Glutamatergic neuron (in vitro differentiated cells): ENCODE data around the gene RNU6-1. TPM values are rescaled to one million over a fixed set of nuclear protein-coding genes. Genes with fewer than 3 reads are reported as not detected.

Experiments
- DNase-seq: peaks from one replicate; pipeline ENCODE4 v3.0.0; 2022
- H3K27ac Mint-ChIP-seq: one replicate; pipeline ENCODE4 v1.8.0; 2020; ENCODE audit warnings: mild to moderate bottlenecking, mixed read lengths, inconsistent platforms; ENCODE audit not compliant: unreplicated experiment
- H3K27me3 Mint-ChIP-seq: one replicate; pipeline ENCODE4 v1.8.0; 2020; ENCODE audit warnings: mild to moderate bottlenecking, moderate library complexity, mixed read lengths, inconsistent platforms; ENCODE audit not compliant: unreplicated experiment
- H3K36me3 Mint-ChIP-seq: one replicate; pipeline ENCODE4 v1.8.0; 2020; ENCODE audit warnings: mild to moderate bottlenecking, mixed read lengths, inconsistent platforms; ENCODE audit not compliant: unreplicated experiment
- H3K4me1 Mint-ChIP-seq: one replicate; pipeline ENCODE4 v1.8.0; 2020; ENCODE audit warnings: mild to moderate bottlenecking, low read depth, mixed read lengths, inconsistent platforms; ENCODE audit not compliant: unreplicated experiment
- H3K4me3 Mint-ChIP-seq: one replicate; pipeline ENCODE4 v1.8.0; 2020; ENCODE audit warnings: mild to moderate bottlenecking, mixed read lengths, inconsistent platforms; ENCODE audit not compliant: unreplicated experiment
- H3K9me3 Mint-ChIP-seq: one replicate; pipeline ENCODE4 v1.8.0; 2020; ENCODE audit warnings: mild to moderate bottlenecking, moderate library complexity, mixed read lengths, inconsistent platforms; ENCODE audit not compliant: unreplicated experiment
- CTCF ChIP-seq: fragments of 200-600 bp; sonication (generic); IDR thresholded peaks from one replicate; pipeline ENCODE4 v1.5.0; 2021; ENCODE audit not compliant: partially characterized antibody, unreplicated experiment
- total RNA-seq: library from RNA; stranded (reverse); fragmentation: NEBNext Ultra II Directional; extraction: Animal tissue kit (Norgen Biotek cat#: 25700); gene quantifications from one replicate; pipeline ENCODE4 v1.2.1, GENCODE V29; 2021; ENCODE audit not compliant: unreplicated experiment

The RNU6-1 gene
- total RNA-seq, 1 donor from 2014 or later = not detected

GRCh38 chr15:67879440-67880129 lies 39.7 kb upstream of the RNU6-1 start:
- no peak for TF ChIP-seq CTCF
- peaks cover 2% of the 10 kb centered on the region for H3K27me3 Mint-ChIP-seq
- no peak for DNase-seq
- H3K4me3 Mint-ChIP-seq = no peak overlapping the region
- no peak overlapping the region for H3K27ac Mint-ChIP-seq
- H3K4me1 Mint-ChIP-seq = no peaks in the 10 kb centered on the region
- no peaks in the 10 kb centered on the region for H3K36me3 Mint-ChIP-seq
- peaks cover 7% of the 10 kb centered on the region for H3K9me3 Mint-ChIP-seq

- Mint-ChIP-seq H3K27ac (no peak overlapping the region), H3K36me3 (no peaks in the 10 kb centered on the region), H3K27me3 (peaks cover 2% of the 10 kb centered on the region), H3K9me3 (peaks cover 7% of the 10 kb centered on the region), H3K4me1 (no peaks in the 10 kb centered on the region), H3K4me3 (no peak overlapping the region)
- TF ChIP-seq CTCF = no peak
- DNase-seq = no peak
These were observed 38.9 kb upstream of the RNU6-1 start for GRCh38 chr15:67878712-67879206.

- Mint-ChIP-seq H3K4me3 (no peak overlapping the region), H3K4me1 (no peaks in the 10 kb centered on the region), H3K9me3 (peaks cover 7% of the 10 kb centered on the region), H3K36me3 (peaks cover 10% of the 10 kb centered on the region), H3K27me3 (peaks cover 2% of the 10 kb centered on the region), H3K27ac (no peak overlapping the region)
- TF ChIP-seq CTCF = no peak
- DNase-seq = no peak
These were observed 33.9 kb upstream of the RNU6-1 start for GRCh38 chr15:67873777-67874176.

- H3K27ac Mint-ChIP-seq = no peak overlapping the region
- TF ChIP-seq CTCF = no peak
- H3K4me3 Mint-ChIP-seq = no peak overlapping the region
- no peaks in the 10 kb centered on the region for H3K4me1 Mint-ChIP-seq
- H3K27me3 Mint-ChIP-seq = peaks cover 2% of the 10 kb centered on the region
- no peak for DNase-seq
- H3K36me3 Mint-ChIP-seq = peaks cover 10% of the 10 kb centered on the region
- H3K9me3 Mint-ChIP-seq = peaks cover 3% of the 10 kb centered on the region
These were observed 31.1 kb upstream of the RNU6-1 start for GRCh38 chr15:67870868-67871408.

GRCh38 chr15:67869701-67870100 lies 29.9 kb upstream of the RNU6-1 start:
- no peak overlapping the region for H3K27ac Mint-ChIP-seq
- H3K27me3 Mint-ChIP-seq = peaks cover 2% of the 10 kb centered on the region
- peaks cover 3% of the 10 kb centered on the region for H3K9me3 Mint-ChIP-seq

More at GRCh38 chr15:67869701-67870100, 29.9 kb upstream of the RNU6-1 start:
- no peak for TF ChIP-seq CTCF
- DNase-seq = no peak
- Mint-ChIP-seq H3K36me3 (peaks cover 10% of the 10 kb centered on the region), H3K4me3 (no peak overlapping the region), H3K4me1 (no peaks in the 10 kb centered on the region)
